HUES64 (cell line): ENCODE measurements around the gene EDRF1.

Experiments
- H3K27ac ChIP-seq: 2 replicates; pipeline ENCODE4 v1.7.0; 2013; ENCODE audit warnings: low read depth, low read length, inconsistent platforms
- H3K27me3 ChIP-seq: 2 replicates; pipeline ENCODE4 v1.6.1; 2013; ENCODE audit warnings: mild to moderate bottlenecking, low read length; ENCODE audit not compliant: insufficient read depth
- H3K36me3 ChIP-seq: 2 replicates; pipeline ENCODE4 v1.6.1; 2013; ENCODE audit warnings: mild to moderate bottlenecking, low read length; ENCODE audit not compliant: insufficient read depth
- H3K4me1 ChIP-seq: 2 replicates; pipeline ENCODE4 v1.6.1; 2013; ENCODE audit warnings: mild to moderate bottlenecking, low read length, moderate library complexity; ENCODE audit not compliant: insufficient read depth
- H3K4me3 ChIP-seq: 2 replicates; pipeline ENCODE4 v1.5.1; 2013; ENCODE audit warnings: mild to moderate bottlenecking, low read length, moderate library complexity
- H3K9ac ChIP-seq: 2 replicates; pipeline ENCODE4 v1.6.1; 2013; ENCODE audit warnings: mild to moderate bottlenecking, low read depth, low read length
- H3K9me3 ChIP-seq: 2 replicates; pipeline ENCODE4 v1.6.1; 2013; ENCODE audit warnings: low read depth, low read length; ENCODE audit not compliant: insufficient read depth
- WGBS: fragments of 150-250, 120-280 bp; methylation state at CpG from one replicate; pipeline ENCODE4 v1.1.7; 2013; ENCODE audit warnings: missing lambda C conversion rate; 5-methylcytosine and 5-hydroxymethylcytosine counted together

The EDRF1 gene

DNA sequence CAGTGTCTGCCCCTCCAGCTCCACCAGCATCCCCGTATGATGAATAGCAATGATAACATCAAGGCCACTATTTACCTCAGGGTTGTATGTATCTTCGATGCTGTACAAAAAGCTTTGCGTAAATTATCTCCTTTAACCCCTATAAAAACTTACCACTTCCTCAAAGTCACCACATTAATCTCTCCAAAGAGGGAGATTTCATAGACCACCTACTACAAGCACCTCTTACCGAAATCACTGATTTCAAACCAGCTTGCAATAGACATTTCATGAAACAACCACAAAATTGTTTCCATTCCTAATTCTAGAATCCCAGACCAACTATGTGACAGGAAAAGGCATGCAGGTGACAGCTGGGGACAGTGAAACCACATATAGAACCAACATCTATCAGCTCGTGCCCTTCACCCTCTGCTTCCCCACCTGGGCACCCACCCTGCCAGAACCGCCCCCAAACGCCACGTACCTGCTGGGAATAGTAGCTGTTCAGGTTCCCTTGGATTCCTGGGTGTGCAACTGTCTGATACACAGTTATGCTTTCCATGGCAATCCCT, 76.2 kb downstream of the EDRF1 start:
- 84% methylated on average over 8 of the region's 8 CpGs for WGBS
- Histone ChIP-seq H3K4me3 (no peak overlapping the region), H3K36me3 (peaks cover 57% of the 10 kb centered on the region), H3K9ac (no peak overlapping the region), H3K27me3 (no peaks in the 10 kb centered on the region), H3K9me3 (no peaks in the 10 kb centered on the region), H3K4me1 (no peaks in the 10 kb centered on the region), H3K27ac (no peak overlapping the region)

DNA sequence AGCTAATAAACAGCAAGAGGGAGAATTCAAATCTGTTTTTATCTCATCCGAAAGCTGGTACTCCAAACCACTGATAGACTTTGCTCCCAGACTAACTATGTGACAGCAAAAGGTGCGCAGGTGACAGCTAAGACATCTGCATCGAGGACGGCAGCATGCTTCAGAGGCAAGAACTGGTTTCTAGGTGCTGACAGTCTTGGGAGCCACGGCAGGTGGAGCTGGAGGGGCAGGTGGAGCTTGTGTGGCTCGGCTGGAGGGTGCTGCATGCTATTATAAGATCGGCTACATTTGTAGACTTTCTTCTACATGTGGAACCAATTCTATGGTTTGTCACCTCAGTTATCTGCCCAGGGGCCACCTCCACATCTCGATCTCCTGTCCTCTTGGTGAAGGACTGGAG, 77.9 kb downstream of the EDRF1 start:
- no peaks in the 10 kb centered on the region for H3K9me3 ChIP-seq
- H3K4me1 ChIP-seq: no peaks in the 10 kb centered on the region
- no peak overlapping the region for H3K27ac ChIP-seq
- H3K4me3 ChIP-seq: no peak overlapping the region
- H3K36me3 ChIP-seq: peaks cover 62% of the 10 kb centered on the region
- no peaks in the 10 kb centered on the region for H3K27me3 ChIP-seq
- no peak overlapping the region for H3K9ac ChIP-seq
- 94% methylated on average over 8 of the region's 8 CpGs for WGBS

DNA sequence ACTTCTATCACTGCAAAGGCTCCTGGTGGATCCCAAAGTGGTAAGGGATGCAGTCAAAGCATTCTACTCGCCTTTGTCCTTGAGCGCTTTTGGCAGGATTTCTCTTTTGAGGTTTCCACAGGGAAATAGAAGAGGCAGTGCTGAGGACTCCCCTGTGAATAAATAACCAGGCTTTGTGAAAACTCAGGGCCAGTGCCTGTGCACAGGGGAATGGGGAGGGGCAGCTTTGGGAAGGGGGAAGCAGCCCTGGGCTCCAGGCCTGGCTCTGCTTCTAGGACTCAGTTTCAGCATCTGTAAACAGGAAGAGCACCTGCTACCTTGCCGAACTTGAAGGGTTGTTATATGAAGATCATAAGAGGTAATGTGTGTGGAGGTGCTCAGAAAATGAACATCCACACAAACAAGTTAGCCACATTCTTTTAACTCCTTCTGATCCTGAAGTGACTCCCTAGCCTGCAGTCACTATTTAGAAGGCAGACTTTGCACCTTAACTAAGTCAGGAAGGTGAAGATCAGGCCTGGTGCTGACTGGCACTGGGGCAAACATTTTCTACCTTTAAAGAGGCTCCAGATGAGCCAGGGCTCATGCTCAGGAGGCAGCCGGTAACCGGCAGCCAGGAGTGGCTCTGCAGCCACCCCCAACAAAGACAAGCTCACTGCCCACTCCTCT, 78.6 kb downstream of the EDRF1 start:
- 67% methylated on average over 4 of the region's 5 CpGs for WGBS
- Histone ChIP-seq H3K27me3 (no peaks in the 10 kb centered on the region), H3K36me3 (peaks cover 64% of the 10 kb centered on the region)

DNA sequence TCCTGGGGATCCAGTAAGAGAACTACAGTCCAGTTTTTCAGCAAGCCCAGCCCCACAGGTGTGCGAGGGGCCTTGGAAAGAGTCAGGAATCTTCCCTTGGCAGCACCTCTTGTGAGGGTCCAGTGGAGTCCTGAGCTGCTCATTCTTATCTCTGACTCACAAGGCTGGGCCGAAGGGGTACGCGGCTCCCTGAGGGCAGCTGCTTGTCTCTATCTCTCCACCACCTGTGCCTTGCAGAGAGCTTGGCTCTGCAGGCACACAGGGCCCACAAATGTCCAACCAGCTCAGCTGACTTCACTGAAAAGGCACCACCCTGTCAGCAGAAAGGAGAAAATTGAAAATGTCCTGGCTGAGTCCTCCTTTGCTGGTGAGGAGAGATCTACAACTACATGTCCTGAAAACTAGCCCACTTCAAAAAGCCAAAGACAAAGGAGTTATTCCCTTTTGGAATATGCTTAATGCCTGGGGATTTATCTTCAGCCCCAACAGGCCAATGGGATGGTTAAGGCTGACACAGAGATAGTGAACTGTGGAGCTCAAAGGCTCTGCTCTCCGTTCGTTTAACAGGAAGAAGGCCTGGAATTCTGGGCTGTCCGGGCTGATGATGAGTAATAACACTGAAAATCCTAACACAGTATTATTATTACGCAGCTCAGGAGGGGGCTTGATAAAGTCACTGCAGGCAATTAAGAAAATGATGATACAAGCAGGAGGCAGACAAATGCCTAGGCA, 80.1 kb downstream of the EDRF1 start:
- Histone ChIP-seq H3K27me3 (no peaks in the 10 kb centered on the region), H3K4me3 (no peak overlapping the region), H3K27ac (no peak overlapping the region), H3K36me3 (peaks cover 59% of the 10 kb centered on the region), H3K9ac (no peak overlapping the region), H3K4me1 (no peaks in the 10 kb centered on the region; the same call in 1 of the 2 replicates), H3K9me3 (no peaks in the 10 kb centered on the region)
- 95% methylated on average over 7 of the region's 8 CpGs for WGBS

More for the DNA sequence above, 78.6 kb downstream of the EDRF1 start:
- Histone ChIP-seq H3K9me3 (no peaks in the 10 kb centered on the region), H3K27ac (no peak overlapping the region), H3K9ac (no peak overlapping the region), H3K4me3 (no peak overlapping the region), H3K4me1 (no peaks in the 10 kb centered on the region)

DNA sequence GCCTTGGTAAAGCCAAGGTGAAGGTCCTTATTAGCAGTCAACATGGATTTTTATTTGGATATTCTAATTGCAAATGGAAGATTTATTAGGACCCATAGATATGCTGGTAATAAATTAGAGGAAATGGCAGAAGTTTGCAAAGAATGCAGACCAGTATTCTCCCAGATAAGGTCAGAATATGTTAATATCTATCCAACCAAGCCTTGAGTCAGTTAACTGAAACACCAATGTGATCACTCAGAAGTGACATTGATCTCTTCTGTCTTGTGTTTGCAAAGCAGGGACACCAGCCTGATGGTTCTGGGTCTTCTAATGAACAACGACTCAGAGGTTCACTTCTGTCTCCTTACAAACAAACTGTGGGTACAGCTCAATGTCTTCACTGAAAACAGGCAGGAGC, 82.1 kb downstream of the EDRF1 start:
- peaks cover 64% of the 10 kb centered on the region for H3K36me3 ChIP-seq
- no peak overlapping the region for H3K27ac ChIP-seq
- no peaks in the 10 kb centered on the region for H3K9me3 ChIP-seq
- no peak overlapping the region for H3K9ac ChIP-seq
- no peaks in the 10 kb centered on the region; the same call in 1 of the 2 replicates for H3K4me1 ChIP-seq
- no peaks in the 10 kb centered on the region for H3K27me3 ChIP-seq
- WGBS: 96% methylated on average over 1 of the region's 1 CpG
- no peak overlapping the region for H3K4me3 ChIP-seq

DNA sequence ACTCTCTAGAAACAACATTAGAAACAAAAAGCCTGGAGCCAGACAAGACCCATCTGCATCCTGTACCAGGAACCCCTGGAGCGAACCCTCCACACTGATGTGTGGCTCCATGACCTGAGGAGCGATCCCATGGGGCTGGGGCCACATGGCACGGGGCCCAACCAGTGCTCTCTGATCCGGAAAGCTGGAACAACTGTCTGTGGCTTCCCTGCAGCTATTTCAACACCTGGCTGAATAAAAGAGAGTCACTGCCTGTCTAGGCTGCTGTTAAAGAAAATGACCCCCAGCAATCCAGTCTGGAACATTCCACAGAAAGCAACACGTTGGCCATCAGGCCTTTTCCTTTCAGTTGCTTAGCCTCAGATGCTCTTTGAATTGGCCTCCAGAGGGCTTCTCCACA, 82.6 kb downstream of the EDRF1 start:
- H3K36me3 ChIP-seq: peaks cover 64% of the 10 kb centered on the region
- H3K4me3 ChIP-seq: no peak overlapping the region
- no peak overlapping the region for H3K27ac ChIP-seq
- no peaks in the 10 kb centered on the region for H3K27me3 ChIP-seq
- H3K9me3 ChIP-seq: no peaks in the 10 kb centered on the region
- H3K9ac ChIP-seq: no peak overlapping the region
- 95% methylated on average over 5 of the region's 5 CpGs for WGBS
- no peaks in the 10 kb centered on the region; the same call in 1 of the 2 replicates for H3K4me1 ChIP-seq

DNA sequence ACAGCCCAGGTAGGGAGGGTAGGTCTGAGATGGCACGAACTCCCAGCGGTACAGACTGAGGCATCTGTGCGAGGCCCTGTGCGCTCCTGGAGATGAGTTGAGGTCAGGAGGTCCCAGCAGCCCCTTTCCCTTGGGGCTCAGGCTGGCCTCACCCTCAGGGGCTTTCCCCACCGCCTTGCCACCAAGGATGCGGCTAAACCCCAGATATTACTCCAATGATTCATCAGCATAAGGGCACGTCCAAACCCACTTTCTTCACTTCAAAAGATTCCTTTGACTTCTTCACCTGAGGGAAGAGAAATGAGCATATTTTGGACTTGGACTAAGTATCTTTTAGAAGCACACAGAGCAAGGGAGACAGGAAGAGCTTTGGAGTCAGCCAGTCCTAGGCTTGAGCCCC, 83.2 kb downstream of the EDRF1 start:
- no peaks in the 10 kb centered on the region for H3K9me3 ChIP-seq
- H3K27me3 ChIP-seq: no peaks in the 10 kb centered on the region
- 98% methylated on average over 7 of the region's 7 CpGs for WGBS
- peaks cover 64% of the 10 kb centered on the region for H3K36me3 ChIP-seq
- H3K4me1 ChIP-seq: no peaks in the 10 kb centered on the region; the same call in 1 of the 2 replicates
- H3K4me3 ChIP-seq: no peak overlapping the region
- H3K9ac ChIP-seq: no peak overlapping the region
- no peak overlapping the region for H3K27ac ChIP-seq

DNA sequence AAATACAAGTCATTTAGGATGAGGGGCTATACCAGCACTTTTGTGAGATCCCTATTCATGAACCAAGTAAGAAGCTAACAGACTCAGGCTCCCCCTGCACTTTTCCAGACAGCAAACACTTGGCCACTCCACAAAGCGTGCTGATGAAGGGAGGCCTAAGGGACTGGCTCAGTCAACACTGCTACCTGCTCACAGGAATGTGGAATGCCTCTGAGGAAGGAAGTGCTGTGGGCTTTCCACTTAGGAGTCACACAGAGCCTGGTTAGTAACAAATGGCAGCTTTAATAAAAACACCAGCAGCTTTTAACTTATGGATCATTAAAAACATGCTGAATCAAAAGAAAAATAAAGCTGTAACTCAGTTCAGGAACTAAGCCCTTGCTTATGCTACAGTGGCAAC, 88.5 kb downstream of the EDRF1 start:
- peaks cover 76% of the 10 kb centered on the region for H3K36me3 ChIP-seq
- H3K4me3 ChIP-seq: no peak overlapping the region
- no peaks in the 10 kb centered on the region; the same call in 1 of the 2 replicates for H3K4me1 ChIP-seq
- WGBS: 86% methylated on average over 1 of the region's 1 CpG
- no peak overlapping the region for H3K27ac ChIP-seq
- H3K27me3 ChIP-seq: no peaks in the 10 kb centered on the region
- H3K9ac ChIP-seq: no peak overlapping the region
- no peaks in the 10 kb centered on the region for H3K9me3 ChIP-seq

DNA sequence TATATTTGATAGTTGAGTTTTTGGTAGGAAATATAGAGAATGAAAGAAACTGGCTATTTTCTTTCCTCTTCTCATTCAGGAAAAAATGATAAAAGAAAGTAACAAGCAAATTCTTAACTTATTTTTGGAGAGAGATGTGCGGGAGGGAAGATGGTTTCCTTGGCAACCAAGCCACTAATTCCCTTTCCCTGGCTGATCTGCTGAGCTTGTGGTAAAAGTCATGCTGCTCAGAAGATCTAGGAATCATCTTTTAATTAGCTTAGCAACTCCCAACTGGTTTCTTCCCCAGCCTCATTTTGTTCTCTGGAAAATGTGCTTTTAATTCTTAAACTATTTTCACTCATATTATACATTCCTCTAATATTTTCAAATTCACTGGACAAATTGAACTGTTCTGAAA, 91.7 kb downstream of the EDRF1 start:
- Histone ChIP-seq H3K36me3 (peaks cover 77% of the 10 kb centered on the region), H3K9ac (no peak overlapping the region), H3K27ac (no peak overlapping the region), H3K9me3 (no peaks in the 10 kb centered on the region), H3K4me1 (no peaks in the 10 kb centered on the region), H3K4me3 (no peak overlapping the region), H3K27me3 (no peaks in the 10 kb centered on the region)
- no CpG with 5 or more reads among the region's 1 CpG for WGBS

DNA sequence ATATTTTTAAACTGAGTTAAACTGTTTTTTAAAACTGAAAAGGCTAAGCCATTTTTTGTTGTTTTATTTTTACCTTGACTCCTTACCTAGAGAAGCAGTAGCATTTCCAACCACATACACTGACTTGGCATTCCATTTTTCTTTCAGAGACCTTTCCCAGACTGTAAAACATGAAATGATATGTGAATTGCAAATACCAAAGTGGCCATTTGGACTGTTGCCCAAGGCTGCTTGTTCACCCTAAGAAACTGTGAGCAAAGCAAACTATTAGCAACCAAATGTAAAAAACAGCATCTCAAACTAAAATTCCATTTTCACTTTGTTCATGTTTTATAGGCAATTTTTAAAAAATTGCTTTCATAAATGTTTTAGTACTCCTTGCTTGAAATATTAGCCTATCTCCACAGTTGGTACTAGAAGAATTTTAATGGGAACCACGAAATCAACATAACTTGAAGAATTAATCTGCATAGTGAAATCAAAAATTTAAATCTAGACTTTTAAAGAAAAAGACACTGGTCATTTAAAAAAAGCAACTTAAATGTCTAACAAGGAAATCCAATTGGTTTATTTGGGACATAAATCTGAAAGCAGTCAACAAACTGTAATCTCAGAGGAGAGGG, 92.7 kb downstream of the EDRF1 start:
- H3K9me3 ChIP-seq: no peaks in the 10 kb centered on the region
- no peaks in the 10 kb centered on the region for H3K27me3 ChIP-seq
- no peak overlapping the region for H3K9ac ChIP-seq
- H3K4me3 ChIP-seq: no peak overlapping the region
- H3K4me1 ChIP-seq: no peaks in the 10 kb centered on the region
- peaks cover 67% of the 10 kb centered on the region for H3K36me3 ChIP-seq
- H3K27ac ChIP-seq: no peak overlapping the region
- WGBS: no CpG with 5 or more reads among the region's 1 CpG
